K562 (cell line): Measurements from ENCODE around the gene ISG20L2. TPM values are rescaled to one million over a fixed set of nuclear protein-coding genes. Genes with fewer than 3 reads are reported as not detected.

Experiments
- ARNT ChIP-seq, 2 experiments: fragments of 450-650 bp; IDR thresholded peaks; 2 replicates each; pipeline ENCODE4 v1.6.1; 2016; ENCODE audit warnings: mild to moderate bottlenecking in 1 of 2
- BRCA1 ChIP-seq, 2 experiments: fragments of 450-650 bp in 1 of 2; sonication (generic) in 1 of 2; formaldehyde crosslinking in 1 of 2; IDR thresholded peaks; 2 replicates each; pipeline versions ENCODE4 v1.5.0 to v1.6.1; 2017 to 2020; ENCODE audit warnings: mild to moderate bottlenecking in 1 of 2, missing genetic modification reagents in 1 of 2
- BRD4 ChIP-seq: fragments of 200-600 bp; sonication (generic); IDR thresholded peaks from 2 replicates; pipeline ENCODE4 v1.6.1; 2017; ENCODE audit warnings: inconsistent platforms
- BRD9 ChIP-seq: fragments of 450-650 bp; IDR thresholded peaks from 2 replicates; pipeline ENCODE4 v1.6.1; 2018; ENCODE audit warnings: low read depth; ENCODE audit not compliant: partially characterized antibody
- CBX5 ChIP-seq: IDR thresholded peaks from 2 replicates; pipeline ENCODE4 v1.6.1; 2014; ENCODE audit warnings: low read depth, borderline replicate concordance
- CHD1 ChIP-seq: fragments of 200-600 bp; sonication (generic); IDR thresholded peaks from one replicate; pipeline ENCODE4 v1.6.1; 2012; ENCODE audit warnings: mild to moderate bottlenecking, moderate library complexity, low read length, inconsistent platforms
- CXXC5 ChIP-seq: fragments of 250-450 bp; sonication (Bioruptor Pico); IDR thresholded peaks from 2 replicates; pipeline ENCODE4 v1.8.0; 2022; ENCODE audit warnings: inconsistent platforms, mild to moderate bottlenecking, moderate library complexity
- E2F6 ChIP-seq, 2 experiments: IDR thresholded peaks; 2 replicates each; pipeline ENCODE4 v1.6.1; 2011; ENCODE audit warnings: borderline replicate concordance in 1 of 2, control low read depth in 1 of 2, low read depth in 1 of 2, low read length in 1 of 2, mild to moderate bottlenecking in 1 of 2, mixed read lengths in 1 of 2, moderate library complexity in 1 of 2; ENCODE audit not compliant: insufficient read depth in 1 of 2, insufficient read length in 1 of 2, poor library complexity in 1 of 2, severe bottlenecking in 1 of 2; ENCODE audit errors: extremely low read depth in 1 of 2
- ELF1 ChIP-seq: fragments of 200-800 bp; sonication (Bioruptor generic); IDR thresholded peaks from 2 replicates; pipeline ENCODE4 v1.6.1; 2016; ENCODE audit warnings: missing genetic modification characterization, missing compliant biosample characterization
- ERF ChIP-seq: fragments of 450-650 bp; formaldehyde crosslinking; IDR thresholded peaks from 2 replicates; pipeline ENCODE4 v1.4.0; 2020; ENCODE audit warnings: mild to moderate bottlenecking, mixed read lengths
- JUNB ChIP-seq: fragments of 450-650 bp; formaldehyde crosslinking; conservative IDR thresholded peaks from 2 replicates; pipeline ENCODE4 v1.4.0; 2020; ENCODE audit warnings: mild to moderate bottlenecking
- KDM1A ChIP-seq, 2 experiments: fragments of 450-650 bp; IDR thresholded peaks; 2 replicates each; pipeline ENCODE4 v1.6.1; 2016; ENCODE audit warnings: mild to moderate bottlenecking in 2 of 2
- PCBP1 ChIP-seq: fragments of 200-400 bp; formaldehyde crosslinking; IDR thresholded peaks from 2 replicates; pipeline ENCODE4 v1.6.1; 2018; ENCODE audit warnings: mild to moderate bottlenecking, low read depth, low read length; ENCODE audit not compliant: poor library complexity, severe bottlenecking
- PHF20 ChIP-seq: fragments of 450-650 bp; IDR thresholded peaks from 2 replicates; pipeline ENCODE4 v1.6.1; 2018; ENCODE audit not compliant: partially characterized antibody
- RAD21 ChIP-seq, 2 experiments: fragments of 250-450 bp in 1 of 2; fragments of 450-650 bp in 1 of 2; sonication (Bioruptor Pico) in 1 of 2; formaldehyde crosslinking in 1 of 2; IDR thresholded peaks in 1 of 2; conservative IDR thresholded peaks in 1 of 2; 2 replicates each; pipeline versions ENCODE4 v1.4.0 to v1.8.0; 2020 to 2022; ENCODE audit warnings: mild to moderate bottlenecking in 2 of 2, moderate library complexity in 1 of 2
- RBM17 ChIP-seq: fragments of 200-400 bp; formaldehyde crosslinking; IDR thresholded peaks from 2 replicates; pipeline ENCODE4 v1.6.1; 2017; ENCODE audit warnings: low read depth, mild to moderate bottlenecking, low read length, borderline replicate concordance
- SMAD2 ChIP-seq: fragments of 150-350 bp; IDR thresholded peaks from 2 replicates; pipeline ENCODE4 v1.6.1; 2014; ENCODE audit warnings: low read depth, mild to moderate bottlenecking, low read length
- STAG1 ChIP-seq: sonication (generic); formaldehyde crosslinking; IDR thresholded peaks from 2 replicates; pipeline ENCODE4 v1.5.0; 2020; ENCODE audit warnings: missing genetic modification reagents, borderline replicate concordance
- TBP ChIP-seq: optimal IDR thresholded peaks from 2 replicates; pipeline ENCODE3; 2011; ENCODE audit warnings: low read depth, low read length, improper control_type of control experiment
- TRIM24 ChIP-seq, 2 experiments: fragments of 450-650 bp; IDR thresholded peaks; 2 replicates each; pipeline ENCODE4 v1.6.1; 2016
- ZFP30 ChIP-seq: fragments of 250-450 bp; sonication (Bioruptor Pico); IDR thresholded peaks from 2 replicates; pipeline ENCODE4 v1.8.0; 2022; ENCODE audit warnings: moderate library complexity, mild to moderate bottlenecking, inconsistent platforms, borderline replicate concordance
- polyA plus RNA-seq, 8 experiments: library from polyadenylated mRNA; depleted of rRNA in 4 of 8; stranded (reverse) in 5 of 8; unstranded in 3 of 8; fragments of >200 nt; fragmentation: Nextera tagmentation in 2 of 8; fragmentation: Illumina TruSeq in 1 of 8; extraction: Ambion mirVana in 2 of 8; extraction: Trizol in 1 of 8; gene quantifications; 2 replicates each; pipeline versions ENCODE4 v1.2.1 to v1.2.3, GENCODE V29; 2011 to 2014; ENCODE audit warnings: inconsistent platforms in 1 of 8, missing spikeins in 1 of 8
- total RNA-seq, 7 experiments: library from RNA; depleted of rRNA in 6 of 7; stranded (reverse); fragments of >200 nt in 6 of 7; fragmentation: Illumina TruSeq in 2 of 7; extraction: Trizol in 2 of 7; gene quantifications; 2 replicates each; pipeline versions ENCODE4 v1.2.1 to v1.2.3, GENCODE V29; 2011 to 2021; ENCODE audit warnings: low replicate concordance in 1 of 7
- TF ChIP-seq, protein P1 (sequence below): fragments of 450-650 bp; IDR thresholded peaks from 2 replicates; pipeline ENCODE4 v1.6.1; 2018; ENCODE audit not compliant: partially characterized antibody
- TF ChIP-seq, protein P2 (sequence below): sonication (generic); formaldehyde crosslinking; IDR thresholded peaks from 2 replicates; pipeline ENCODE4 v1.8.0; 2022; ENCODE audit warnings: missing genetic modification reagents, mild to moderate bottlenecking, moderate library complexity, borderline replicate concordance

Gene ISG20L2
- total and polyA plus RNA-seq, 9 of the 15 experiments (the other 6 are each of a cell fraction or from before 2014, with no cell fraction given), result 21.3 to 130 (median 50.3) TPM

DNA sequence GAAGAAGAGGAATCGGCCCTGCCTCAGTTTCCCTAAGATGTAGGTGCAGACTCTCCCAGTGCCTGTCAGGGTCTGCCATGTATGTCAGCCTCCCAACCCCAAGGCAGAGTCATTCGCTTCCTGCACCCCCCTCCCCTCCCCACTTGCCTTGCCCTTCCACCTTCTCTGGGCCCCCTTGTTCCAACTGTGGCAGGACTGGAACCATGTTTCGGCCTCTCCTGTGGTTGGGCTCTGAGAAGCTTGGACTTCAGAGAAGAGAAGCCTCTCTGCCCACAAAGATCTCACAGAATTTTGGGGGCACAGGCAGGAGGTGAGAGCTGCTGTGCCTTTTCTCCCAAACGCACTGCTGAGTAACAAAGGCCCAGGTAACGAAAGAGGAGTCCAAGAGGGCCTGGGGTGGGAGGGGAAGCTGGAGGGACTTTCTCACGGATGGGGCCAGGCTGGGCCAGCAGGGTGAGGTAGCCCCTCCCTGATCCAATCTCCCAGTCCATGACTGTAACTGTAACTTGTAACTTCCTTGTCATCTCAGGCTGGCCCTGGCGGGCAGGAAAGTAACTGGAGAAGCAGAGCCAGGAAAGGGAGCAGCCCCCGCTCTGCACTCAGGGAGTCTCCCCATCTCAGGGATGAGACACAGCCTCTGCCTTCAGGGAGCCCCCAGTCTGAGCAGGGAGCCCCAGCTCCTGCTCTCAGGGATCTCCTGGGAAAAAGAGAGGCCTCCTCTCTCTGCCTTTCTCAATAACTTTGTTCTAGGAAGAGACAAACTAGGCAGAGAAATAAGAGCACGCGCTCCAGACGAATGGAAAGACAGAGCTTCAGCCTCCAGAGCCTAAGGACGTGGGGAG is 34.5 kb downstream of the ISG20L2 start (continued):
- TF ChIP-seq BRD9 (no peak), BRCA1 (IDR thresholded peaks at IDR 0.05) (no peak), BRCA1 (CRISPR knock-in tag; IDR thresholded peaks at IDR 0.05) (no peak), TBP (peak; percentile 61), ZFP30 (CRISPR knock-in tag) (no peak), ARNT (IDR thresholded peaks at IDR 0.05) (no peak), ERF (CRISPR knock-in tag) (no peak), ELF1 (tag) (peak; percentile 60; the same call in 1 of the 2 replicates), CXXC5 (CRISPR knock-in tag) (peak; percentile 66), CBX5 (no peak), KDM1A (IDR thresholded peaks at IDR 0.05) (no peak), TRIM24 (IDR thresholded peaks at IDR 0.05) (peak in 1 of 2 experiments; percentile 80; a peak in 2 of 4 replicates), SMAD2 (no peak), RAD21 (CRISPR knock-in tag; conservative IDR thresholded peaks at IDR 0.05 in 1 of 2, IDR thresholded peaks at IDR 0.05 in 1 of 2) (peak in 1 of 2 experiments; percentile 20; a peak in 1 of 4 replicates), JUNB (no peak), STAG1 (CRISPR knock-in tag) (no peak), CHD1 (no peak), PHF20 (no peak), RBM17 (no peak), PCBP1 (no peak), BRD4 (no peak), E2F6 (IDR thresholded peaks at IDR 0.05; ENCODE audit: borderline replicate concordance in 1 of 2, extremely low read depth in 1 of 2, insufficient read depth in 1 of 2, insufficient read length in 1 of 2, low read depth in 1 of 2, low read length in 1 of 2, poor library complexity in 1 of 2, severe bottlenecking in 1 of 2) (no peak)
- TF ChIP-seq, protein P1, sequence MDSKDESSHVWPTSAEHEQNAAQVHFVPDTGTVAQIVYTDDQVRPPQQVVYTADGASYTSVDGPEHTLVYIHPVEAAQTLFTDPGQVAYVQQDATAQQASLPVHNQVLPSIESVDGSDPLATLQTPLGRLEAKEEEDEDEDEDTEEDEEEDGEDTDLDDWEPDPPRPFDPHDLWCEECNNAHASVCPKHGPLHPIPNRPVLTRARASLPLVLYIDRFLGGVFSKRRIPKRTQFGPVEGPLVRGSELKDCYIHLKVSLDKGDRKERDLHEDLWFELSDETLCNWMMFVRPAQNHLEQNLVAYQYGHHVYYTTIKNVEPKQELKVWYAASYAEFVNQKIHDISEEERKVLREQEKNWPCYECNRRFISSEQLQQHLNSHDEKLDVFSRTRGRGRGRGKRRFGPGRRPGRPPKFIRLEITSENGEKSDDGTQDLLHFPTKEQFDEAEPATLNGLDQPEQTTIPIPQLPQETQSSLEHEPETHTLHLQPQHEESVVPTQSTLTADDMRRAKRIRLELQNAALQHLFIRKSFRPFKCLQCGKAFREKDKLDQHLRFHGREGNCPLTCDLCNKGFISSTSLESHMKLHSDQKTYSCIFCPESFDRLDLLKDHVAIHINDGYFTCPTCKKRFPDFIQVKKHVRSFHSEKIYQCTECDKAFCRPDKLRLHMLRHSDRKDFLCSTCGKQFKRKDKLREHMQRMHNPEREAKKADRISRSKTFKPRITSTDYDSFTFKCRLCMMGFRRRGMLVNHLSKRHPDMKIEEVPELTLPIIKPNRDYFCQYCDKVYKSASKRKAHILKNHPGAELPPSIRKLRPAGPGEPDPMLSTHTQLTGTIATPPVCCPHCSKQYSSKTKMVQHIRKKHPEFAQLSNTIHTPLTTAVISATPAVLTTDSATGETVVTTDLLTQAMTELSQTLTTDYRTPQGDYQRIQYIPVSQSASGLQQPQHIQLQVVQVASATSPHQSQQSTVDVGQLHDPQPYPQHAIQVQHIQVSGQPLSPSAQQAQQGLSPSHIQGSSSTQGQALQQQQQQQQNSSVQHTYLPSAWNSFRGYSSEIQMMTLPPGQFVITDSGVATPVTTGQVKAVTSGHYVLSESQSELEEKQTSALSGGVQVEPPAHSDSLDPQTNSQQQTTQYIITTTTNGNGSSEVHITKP, result peak; percentile 69
- TF ChIP-seq, protein P2, sequence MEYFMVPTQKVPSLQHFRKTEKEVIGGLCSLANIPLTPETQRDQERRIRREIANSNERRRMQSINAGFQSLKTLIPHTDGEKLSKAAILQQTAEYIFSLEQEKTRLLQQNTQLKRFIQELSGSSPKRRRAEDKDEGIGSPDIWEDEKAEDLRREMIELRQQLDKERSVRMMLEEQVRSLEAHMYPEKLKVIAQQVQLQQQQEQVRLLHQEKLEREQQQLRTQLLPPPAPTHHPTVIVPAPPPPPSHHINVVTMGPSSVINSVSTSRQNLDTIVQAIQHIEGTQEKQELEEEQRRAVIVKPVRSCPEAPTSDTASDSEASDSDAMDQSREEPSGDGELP (CRISPR knock-in tag), result peak; percentile 70; the same call in 1 of the 2 replicates
